Measurements from ENCODE around the gene PHIP.

Gene PHIP

DNA sequence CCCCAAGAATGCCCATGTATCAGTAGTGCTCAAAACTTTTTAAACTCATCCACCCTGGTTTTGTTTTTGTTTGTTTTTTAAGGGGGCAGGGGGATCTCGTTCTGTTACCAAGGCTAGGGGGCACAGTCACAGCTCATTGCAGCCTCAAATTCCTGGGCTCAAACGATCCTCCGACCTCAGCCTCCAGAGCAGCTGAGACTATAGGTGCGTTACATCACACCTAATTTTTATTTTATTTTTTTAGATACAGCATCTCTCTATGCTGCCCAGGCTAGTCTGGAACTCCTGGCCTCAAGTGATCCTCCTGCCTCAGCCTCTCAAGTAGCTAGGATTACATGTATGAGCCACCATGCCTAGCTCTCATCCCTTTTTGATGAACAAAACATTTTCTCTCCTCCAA lies 11.2 kb downstream of the PHIP start:
- no peak for DNase-seq

DNA sequence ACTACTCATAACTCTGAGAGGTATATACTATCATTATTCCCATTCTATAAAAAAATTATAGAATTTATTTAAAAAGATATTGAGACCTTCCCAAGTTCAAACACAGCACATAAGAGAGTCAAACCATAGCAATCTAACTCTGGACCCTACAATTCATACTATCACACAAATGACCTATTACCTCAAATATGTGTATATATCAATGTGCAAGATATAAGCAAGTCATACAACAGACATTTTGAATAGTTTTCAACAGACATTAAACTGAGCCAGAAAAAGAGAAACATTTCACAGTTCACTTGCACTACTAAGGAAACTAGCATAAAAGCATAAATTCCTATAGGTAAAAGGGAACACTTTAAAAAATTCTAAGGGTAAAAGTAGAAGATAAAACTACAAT lies 11.7 kb downstream of the PHIP start:
- no peak for DNase-seq

DNA sequence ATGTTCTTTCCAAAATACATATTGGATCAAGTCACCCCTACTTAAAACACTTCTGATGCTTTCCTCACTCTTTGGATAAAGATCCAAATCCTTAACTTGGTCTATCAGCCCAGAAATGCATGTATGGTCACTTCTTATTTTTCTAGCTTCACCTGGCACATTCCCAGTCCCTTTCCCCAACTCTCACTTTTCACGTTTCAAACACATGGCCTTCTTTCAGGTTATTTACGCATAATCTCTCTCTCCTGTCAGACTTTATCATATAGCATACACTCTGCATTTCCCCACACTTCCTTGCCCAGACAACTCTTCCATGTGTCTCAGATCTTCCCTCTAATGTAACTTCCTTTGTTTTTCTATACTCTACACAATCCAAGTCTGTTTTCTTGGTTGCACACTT lies 12.8 kb downstream of the PHIP start:
- no peak for DNase-seq

DNA sequence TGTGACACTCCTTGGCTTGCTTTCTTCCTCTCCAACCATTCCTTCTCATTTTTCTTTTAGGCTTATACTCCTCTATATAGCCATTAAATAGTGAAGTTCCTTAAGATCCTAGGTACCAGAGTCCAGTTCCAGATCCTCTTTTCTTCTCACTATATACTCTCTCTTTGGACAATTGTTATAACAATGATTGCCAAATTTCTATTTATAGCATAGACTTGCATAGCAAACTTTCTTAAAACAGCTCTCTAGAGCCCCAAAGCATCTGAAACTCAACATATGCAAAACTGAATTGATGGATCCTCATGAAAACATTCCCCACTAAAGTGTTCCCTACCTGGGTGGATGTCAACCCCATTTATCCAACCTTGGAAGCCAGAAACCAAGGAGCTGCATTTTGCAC lies 13.4 kb downstream of the PHIP start:
- no peak for DNase-seq

DNA sequence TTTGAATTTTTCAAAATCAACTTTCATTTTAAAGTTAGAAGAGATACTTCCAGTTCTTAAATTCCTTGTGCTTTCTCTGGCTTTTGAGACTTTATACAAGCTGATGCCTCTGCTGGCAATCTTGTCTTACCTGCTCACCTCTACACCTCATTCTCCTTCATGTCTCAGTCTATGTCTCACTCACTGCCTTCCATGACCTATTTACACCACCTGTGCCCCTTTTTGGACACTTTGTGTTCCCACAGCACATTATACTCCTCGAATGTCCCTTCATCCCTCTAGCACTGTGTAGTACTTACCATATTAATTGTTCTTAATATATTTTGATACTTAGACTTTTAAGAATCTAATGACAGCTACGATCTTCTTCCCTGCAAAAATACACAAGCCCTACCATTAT lies 15.3 kb downstream of the PHIP start:
- DNase-seq = no peak

DNA sequence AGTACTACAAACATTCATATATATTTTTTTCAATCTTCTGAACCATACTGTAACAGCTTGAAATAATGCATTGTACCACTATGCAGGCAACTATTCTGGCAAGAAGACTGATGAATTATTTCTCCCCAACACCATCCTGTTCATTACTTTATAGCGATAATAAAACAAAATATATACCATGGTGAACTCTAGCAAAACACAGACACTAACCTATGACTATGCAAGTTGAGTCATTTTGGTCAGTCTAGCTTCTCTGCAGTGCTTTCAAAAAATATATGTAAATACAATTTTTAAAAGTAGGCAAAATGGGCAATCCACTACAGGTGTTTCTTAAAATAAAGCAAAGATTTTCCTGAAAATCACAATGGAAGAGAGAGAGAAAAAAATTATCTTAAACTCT lies 20.3 kb downstream of the PHIP start:
- no peak for DNase-seq

DNA sequence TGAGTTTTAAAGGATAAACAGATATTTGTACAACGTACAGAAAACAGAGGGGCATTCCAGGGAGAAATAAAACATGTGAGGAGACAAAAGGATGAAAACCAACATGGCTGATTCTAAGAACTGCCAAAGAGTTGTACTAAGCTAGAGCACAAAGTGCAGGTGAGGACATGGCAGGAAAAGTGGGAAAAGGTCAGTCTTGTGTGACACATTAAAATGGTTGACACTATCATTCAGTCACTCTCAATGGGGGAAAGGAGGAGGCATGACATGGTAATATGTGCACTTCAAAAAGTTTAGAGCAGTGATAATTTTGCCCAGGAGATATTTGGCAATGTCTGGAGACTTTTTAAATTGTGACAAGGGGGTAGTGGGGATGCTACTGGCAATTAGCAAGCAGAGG lies 21.8 kb downstream of the PHIP start:
- no peak for DNase-seq

DNA sequence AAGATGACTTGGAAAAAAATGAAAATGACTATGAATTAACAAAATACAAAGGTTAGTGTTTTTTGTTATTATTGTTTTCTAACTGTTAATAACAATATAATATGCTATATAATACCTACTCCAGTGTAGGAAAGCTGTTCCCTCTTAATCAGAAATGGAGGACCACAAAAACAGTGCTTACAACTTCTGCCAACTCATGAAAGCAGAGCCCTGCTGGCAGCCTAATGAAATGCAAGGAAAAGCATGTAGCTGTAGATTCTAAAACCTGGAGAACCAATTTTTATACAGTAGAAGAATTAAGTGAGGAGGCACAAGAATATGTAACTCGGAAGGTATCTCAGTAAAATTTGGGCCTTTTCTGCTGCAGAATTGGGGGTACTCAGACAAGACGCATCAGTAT lies 29.4 kb downstream of the PHIP start:
- DNase-seq = no peak

DNA sequence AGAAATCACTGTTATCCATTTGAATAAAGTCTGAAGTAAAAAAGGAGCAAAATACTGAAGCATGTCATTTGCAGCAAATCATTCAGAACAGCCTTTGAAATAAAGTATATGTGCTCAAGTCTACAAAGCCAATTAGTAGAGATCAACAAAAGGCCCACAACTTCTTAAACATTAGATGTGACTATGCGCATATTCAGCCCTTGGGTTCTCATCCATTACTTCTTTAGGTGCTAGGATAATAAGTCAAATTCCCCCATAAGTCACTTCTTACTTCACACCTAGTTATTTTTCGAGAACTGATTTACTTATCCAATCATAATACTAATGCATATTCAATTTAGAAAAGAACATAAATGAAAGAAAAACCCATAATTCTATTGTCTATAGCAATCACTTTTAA lies 31.0 kb downstream of the PHIP start:
- no peak for DNase-seq

DNA sequence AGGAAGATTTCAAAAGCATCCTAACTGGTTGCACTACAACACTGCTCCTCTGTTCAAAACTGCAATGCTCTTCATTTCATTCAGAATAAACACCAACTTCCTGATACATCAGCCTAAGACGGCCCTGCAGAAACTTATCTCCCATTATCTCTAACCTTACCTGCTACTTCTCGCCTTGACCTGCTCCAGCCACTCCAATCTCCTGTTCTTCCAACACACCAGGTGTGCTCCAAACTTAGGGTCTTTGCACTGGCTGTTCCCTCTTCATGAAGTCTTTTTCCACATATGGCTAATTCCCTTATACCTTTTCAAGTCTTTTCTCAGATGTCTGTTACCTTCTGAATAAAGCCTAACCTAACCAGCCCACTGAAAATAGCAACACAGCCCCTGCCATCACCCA lies 32.1 kb downstream of the PHIP start:
- no peak for DNase-seq

DNA sequence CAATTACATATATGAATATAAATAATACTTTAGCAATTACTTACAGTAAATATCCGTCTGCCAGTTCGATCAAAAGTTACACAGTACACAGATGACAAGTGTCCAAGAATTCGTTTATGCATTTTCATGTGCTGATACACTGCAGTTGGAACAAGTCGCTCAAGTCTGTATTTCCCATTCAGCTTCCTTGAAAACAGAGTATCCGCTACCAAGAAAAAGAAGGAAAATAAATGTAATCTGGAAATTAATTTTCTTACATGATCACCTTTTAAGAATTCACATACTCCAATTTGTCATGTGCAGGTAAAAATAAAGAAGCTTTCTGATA lies 35.3 kb downstream of the PHIP start:
- no peak for DNase-seq

DNA sequence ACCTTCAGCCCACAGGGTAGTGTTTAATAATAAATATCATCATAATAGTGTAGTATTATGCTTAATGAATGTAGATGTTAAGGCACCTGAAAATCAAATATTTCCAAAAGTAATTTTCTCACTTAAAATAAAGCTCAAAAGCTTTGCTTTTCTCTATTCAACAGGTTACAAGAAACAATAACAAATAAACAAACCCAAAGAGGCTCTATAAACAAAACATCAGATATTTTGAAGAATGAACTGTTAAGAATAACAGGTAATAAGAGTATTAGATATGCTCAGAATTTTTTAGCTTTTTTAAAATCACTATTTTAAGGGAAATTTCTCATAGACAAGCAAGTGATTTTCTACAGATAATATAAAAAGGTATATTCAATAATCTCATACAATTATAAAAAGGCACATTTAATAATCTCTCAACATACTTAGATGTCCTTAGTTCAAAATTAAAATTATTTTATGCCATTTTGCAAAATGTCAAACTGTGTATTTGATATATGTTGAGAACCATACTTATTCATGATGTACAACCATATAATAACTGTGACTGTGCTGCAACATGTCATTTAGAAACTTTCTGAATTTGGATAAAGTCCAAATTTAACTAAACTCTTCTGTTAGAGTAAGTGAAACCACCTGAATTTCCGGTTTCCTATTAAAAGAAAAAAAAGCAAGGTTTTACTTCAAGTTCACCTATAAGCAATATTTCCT lies 35.8 kb downstream of the PHIP start:
- no peak for DNase-seq

DNA sequence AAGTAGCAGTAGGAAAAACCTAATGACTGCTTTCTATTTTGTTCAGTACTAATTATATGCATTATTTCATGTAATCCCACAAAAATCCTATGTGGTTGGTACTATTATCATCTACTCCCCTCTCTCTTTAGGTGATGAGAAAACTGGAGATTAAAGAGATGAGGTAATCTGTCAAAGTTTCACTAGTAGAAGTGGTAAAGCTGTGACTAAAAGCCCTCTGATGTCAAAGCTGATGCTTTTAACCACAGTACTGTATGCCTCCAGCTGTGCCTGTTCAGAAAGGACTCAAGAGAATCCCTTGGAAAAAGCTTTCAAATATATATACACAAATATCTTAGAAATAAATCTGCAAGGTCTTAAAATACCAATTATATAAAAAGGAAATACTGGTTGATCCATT lies 38.0 kb downstream of the PHIP start:
- DNase-seq = no peak

DNA sequence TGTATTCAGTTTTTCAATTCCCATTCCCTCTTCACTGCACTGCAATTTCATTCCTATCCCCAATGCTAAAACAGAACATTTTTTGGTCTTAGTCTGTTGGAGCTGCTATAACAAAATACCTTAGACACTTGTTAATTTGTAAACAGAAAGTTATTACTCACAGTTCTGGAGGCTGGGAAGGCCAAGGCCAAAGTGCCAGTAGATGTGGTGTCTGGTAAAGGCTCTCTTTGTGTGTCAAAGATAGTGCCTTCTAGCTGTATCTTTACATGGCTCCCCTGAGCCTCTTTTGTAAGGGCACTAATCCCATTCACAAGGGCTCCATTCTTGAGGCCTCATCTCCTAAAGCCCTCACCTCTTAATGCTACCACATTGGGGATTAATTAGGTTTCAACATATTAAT lies 40.0 kb downstream of the PHIP start:
- DNase-seq = no peak

DNA sequence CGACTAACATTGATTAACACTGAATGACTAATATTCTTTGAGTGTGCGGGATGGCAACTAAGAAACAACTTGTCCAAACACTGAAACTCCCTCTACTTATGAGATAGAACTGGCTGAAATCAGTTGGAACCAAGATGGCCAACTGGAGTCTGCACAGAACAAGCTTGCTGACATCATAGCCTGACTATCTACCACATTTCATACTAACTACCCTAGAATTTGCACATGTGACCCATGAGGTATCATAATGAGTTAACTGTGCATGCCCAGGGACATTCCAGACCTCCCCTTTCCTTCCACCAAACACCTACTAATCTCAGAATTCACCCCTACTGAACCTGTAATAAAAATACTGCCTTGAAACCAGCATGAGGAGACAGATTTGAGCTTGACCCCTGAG lies 43.2 kb downstream of the PHIP start:
- no peak for DNase-seq

DNA sequence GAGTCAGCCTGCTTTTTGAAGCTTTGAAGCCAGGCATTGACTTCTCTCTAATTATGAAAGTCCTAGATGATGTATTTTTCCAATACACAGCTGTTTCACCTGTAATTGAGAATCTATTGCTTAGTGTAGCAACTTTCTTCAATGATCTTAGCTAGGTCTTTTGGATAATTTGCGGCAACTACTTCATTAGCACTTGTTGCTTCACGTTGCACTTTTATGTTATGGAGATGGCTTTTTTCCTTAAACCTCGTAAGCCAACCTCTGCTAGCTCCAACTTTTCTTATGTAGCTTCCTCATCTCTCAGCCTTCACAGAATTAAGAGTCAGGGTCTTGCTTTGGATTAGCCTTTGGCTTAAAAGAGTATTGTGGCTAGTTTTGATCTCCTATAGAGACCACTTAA lies 44.8 kb downstream of the PHIP start:
- DNase-seq = no peak

DNA sequence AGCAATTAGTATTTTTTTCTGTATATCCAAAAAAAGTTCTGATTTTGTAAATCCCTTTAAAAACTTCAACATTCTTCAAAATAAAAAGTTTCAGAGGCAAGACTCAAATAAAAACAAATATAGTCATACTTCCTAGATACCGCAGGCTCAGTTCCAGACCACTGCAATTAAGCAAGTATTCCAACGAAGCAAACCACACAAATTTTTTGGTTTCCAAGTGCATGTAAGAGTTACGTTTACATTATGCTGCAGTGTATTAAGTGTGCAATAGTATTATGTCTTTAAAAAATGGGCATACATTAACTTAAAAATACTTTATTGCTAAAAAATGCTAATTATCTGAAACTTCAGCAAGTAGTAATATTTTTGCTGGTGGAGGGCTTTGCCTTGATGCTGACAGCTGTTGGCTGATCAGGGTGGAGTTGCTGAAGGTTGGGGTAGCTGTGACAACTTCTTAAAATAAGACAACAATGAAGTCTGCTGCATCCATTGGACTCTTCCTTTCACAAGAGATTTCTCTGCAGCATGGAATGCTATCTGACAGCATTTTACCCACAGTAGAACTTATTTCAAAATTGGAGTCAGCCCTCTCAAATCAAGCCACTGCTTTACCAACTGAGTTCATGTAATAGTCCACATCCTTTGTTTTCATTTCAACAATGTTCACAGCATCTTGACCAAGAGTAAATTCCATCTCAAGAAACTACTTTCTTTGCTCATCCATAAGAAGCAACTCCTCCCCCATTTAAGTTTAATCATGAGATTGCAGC lies 46.0 kb downstream of the PHIP start:
- DNase-seq = no peak

DNA sequence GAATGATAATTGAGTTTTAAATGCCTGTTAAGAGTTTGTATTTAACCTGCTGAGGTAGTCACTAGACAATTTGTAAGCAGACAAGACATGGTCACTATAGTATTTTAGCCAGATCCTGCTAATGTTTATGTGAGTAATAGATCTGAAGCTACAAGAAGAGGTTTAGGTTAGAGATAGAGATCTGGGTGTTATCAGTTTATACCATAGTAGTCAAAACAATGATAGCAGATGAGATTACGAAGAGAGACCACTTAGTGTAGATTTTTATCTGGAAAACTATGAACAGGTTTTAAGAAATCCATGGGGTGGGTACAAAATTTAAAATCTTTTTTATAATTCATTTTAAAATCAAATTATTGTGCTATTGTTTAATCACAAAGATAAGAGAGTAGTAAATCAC lies 47.5 kb downstream of the PHIP start:
- no peak for DNase-seq

DNA sequence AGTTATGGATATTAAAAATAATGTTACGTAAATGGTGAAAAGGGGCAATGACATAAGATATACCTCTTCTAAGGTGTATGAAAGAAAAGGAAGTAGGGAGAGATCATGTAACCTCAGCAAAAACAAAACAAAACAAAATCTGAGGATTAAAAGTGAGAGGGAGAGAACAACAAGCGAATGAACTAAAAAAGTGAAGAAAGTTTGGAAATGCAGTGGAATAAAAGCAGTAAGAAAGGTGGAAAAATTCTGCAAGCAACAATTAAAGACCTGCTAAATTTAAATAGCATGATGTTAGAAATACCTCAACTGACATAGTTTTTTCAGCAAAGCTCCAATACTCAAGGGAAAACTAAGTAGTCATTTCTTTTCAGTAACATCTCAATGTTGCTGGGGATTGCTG lies 48.0 kb downstream of the PHIP start:
- DNase-seq = no peak

DNA sequence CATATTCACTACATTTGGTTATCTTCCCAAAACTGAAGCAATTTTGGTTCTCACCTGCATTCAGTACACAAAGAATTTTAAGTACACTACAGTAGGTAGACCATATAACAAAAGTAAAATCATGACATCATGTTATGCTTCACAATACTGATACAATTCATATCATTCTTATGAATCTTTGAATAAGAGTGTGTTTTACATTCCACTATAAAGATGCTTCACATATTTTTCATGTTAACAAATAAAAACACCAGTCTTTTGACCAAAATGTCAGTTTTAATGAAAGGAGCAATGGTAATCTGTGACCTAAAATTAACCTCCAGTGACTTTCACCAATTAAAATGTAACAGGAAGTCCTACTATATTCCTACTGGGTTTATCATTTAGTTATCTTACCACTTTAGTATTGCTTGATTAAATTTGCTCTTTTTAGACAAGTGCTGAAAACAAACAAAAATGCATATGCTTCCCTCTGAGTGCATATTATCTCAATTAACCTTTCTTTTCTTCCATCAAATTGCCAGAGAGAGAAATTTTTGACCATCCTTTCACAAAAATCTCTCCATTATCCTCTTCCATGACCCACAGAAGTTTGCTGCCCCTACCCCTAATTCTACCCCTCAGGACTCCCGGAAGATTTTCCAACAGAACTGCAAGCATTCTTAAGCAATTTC lies 49.3 kb downstream of the PHIP start:
- DNase-seq = no peak

DNA sequence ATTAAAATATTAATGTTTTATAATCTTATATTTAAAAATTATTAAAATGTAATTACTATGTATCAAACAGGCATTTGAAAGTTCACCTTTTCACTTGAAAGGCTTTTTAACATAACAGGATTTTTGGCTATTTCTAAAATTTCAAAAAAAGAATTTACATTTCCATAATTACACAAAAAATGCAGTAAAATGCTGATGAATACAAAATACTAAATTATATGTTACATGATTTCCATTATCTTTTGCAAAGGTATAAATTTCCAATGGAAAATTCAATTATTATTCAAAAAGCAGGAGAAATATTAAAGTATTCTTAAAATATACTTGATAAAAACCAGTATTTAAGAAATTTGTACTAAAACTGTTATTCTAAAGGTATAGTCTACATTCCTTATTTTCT lies 66.1 kb downstream of the PHIP start:
- DNase-seq = no peak

DNA sequence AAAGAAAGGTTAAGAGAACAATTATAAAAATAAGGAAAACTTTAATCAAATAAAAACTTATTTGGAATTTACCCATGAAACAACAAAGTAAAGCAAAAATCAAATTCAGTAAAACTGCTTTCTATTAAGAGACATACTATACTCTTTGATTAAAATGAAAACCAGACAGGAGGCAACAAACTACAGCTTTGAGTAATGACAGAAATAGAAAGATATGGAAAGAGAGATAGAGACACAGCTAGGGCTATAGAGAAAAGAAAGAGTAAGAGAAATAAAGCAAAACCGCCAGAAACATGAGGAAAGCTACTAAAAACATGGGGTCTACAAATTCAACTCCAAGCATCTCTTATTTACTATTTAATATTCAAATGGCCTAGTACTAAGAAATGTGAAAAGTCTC lies 67.6 kb downstream of the PHIP start:
- no peak for DNase-seq

DNA sequence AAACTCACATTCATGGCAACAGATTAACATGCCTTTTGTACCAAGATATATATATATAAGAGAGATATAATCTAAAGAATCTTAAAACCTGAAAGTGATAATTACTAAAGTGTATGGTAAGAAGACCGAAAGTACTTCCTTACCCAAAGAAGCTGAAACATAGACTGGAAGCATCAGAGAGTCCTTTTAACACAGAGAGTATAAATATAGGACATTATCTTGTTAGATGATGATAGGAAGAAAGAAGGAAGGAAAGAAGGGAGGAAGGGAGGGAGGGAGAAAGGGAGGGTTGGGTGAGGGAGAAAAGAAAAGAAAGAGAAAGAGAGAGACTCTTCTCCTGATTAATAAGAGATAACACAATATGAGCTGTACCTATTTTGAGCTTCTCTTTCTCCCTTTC lies 68.2 kb downstream of the PHIP start:
- no peak for DNase-seq

DNA sequence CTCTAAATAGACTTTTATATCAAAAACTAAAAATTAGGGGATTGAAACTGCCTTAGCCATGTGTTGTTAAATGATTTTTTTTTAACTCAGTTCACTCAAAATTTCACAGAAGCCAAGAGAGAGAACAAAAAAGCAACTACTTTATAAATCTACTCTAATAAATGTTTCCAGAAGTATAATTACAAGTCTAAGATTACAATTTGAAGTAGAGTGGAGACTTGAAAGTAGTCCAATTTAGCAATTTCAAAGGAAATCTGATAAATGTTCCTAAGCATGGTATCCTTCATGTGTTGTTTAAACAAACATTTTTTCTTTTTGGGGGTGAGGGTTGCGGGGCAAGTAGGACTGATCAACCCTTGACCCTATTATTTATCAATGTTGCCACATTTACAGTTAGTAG lies 72.6 kb downstream of the PHIP start:
- no peak for DNase-seq

DNA sequence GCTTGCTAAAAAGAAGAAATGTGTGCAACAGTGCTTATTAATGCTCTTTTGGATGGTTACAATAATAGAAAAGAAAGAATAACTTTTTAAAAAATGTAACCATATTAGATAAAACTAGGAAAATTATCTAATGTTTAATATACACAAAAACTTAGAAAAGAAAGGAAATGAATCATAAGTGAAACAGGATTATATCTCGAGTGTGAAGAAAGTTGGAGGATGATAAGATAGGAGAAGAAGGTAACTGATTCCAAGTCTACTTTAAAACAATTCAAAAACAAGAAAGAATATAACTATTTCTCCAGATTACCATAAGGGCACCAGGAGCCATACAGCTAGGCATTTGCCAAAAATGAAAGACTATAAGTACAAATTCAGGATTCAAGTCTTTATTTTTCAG lies 73.0 kb downstream of the PHIP start:
- no peak for DNase-seq

Data from stimulated activated CD4-positive, alpha-beta T cell treated with anti-CD3 and anti-CD28 coated beads, Interleukin-12 subunit alpha, Interleukin-12 subunit beta, amount 100 ng/mL, for 4 hours (primary cell).